B cell (primary cell): ENCODE measurements around the gene FIBP. TPM values are rescaled to one million over a fixed set of nuclear protein-coding genes. Genes with fewer than 3 reads are reported as not detected.
"Not testable (repeated sequence)": the region's sequence is repeated elsewhere in the genome, so short reads cannot be mapped to it uniquely, and the experiment has no call there.

Experiments
- ATAC-seq: fragments of 200-7000 bp; cut with Tn5 transposase; one replicate; pipeline ENCODE4 v1.10.0; 2021; ENCODE audit warnings: low read depth, mild to moderate bottlenecking, moderate number of reproducible peaks, moderate library complexity
- CTCF ChIA-PET: fragments of 350-600 bp; sonication (Branson Sonifier 250); formaldehyde crosslinking; loops from one replicate; lab custom pipeline; 2021; ENCODE audit warnings: antibody characterized with exemption, inconsistent platforms; lab: Charles Lee
- POLR2A ChIA-PET: fragments of 350-600 bp; sonication (Branson Sonifier 250); formaldehyde crosslinking; loops from one replicate; lab custom pipeline; 2021; ENCODE audit warnings: antibody characterized with exemption; lab: Charles Lee
- DNase-seq: peaks from one replicate; pipeline ENCODE4 v3.0.0; 2013
- H2AFZ ChIP-seq: 2 replicates; pipeline ENCODE4 v1.6.1; 2012; ENCODE audit warnings: mild to moderate bottlenecking, low read depth, low read length; ENCODE audit not compliant: insufficient read depth, poor library complexity, severe bottlenecking
- H3K27ac ChIP-seq, 2 donors: 1 replicate in 1 of 2; 2 replicates in 1 of 2; pipeline ENCODE4 v1.5.1; 2012 to 2013; ENCODE audit warnings: low read length in 2 of 2, mild to moderate bottlenecking in 2 of 2, moderate library complexity in 1 of 2
- H3K27me3 ChIP-seq, 4 experiments: fragments of 200-600 bp in 1 of 4; sonication (generic) in 1 of 4; replicated peaks in 1 of 4; 1 replicate in 2 of 4; 2 replicates in 2 of 4; pipeline versions ENCODE4 v1.6.1 to v1.7.0; 2013 to 2016; ENCODE audit warnings: low read length in 3 of 4, mild to moderate bottlenecking in 2 of 4, mixed read lengths in 1 of 4, moderate library complexity in 1 of 4; ENCODE audit not compliant: insufficient read depth in 4 of 4, control insufficient read depth in 3 of 4; ENCODE audit errors: control extremely low read depth in 1 of 4
- H3K36me3 ChIP-seq, 2 experiments: replicated peaks in 1 of 2; 1 replicate in 1 of 2; 2 replicates in 1 of 2; pipeline versions ENCODE4 v1.6.1 to v1.7.1; 2013; ENCODE audit warnings: low read length in 1 of 2; ENCODE audit not compliant: insufficient read depth in 2 of 2, control insufficient read depth in 1 of 2; ENCODE audit errors: control extremely low read depth in 1 of 2, extremely low read depth in 1 of 2
- H3K4me1 ChIP-seq, 2 donors: fragments of 200-600 bp in 1 of 2; sonication (generic) in 1 of 2; 1 replicate in 1 of 2; 2 replicates in 1 of 2; pipeline versions ENCODE4 v1.5.1 to v1.6.1; 2013 to 2017; ENCODE audit warnings: low read length in 2 of 2; ENCODE audit not compliant: control insufficient read depth in 2 of 2, insufficient read depth in 2 of 2
- H3K4me2 ChIP-seq: replicated peaks from 2 replicates; pipeline ENCODE3; 2012; ENCODE audit warnings: mild to moderate bottlenecking, low read depth, low read length; ENCODE audit not compliant: poor library complexity, severe bottlenecking
- H3K4me3 ChIP-seq, 5 experiments: fragments of 200-600 bp in 1 of 5; sonication (generic) in 1 of 5; 1 replicate in 3 of 5; 2 replicates in 2 of 5; pipeline versions ENCODE4 v1.5.1 to v1.7.0; 2011 to 2016; ENCODE audit warnings: low read length in 4 of 5, mild to moderate bottlenecking in 4 of 5, low read depth in 2 of 5, control low read depth in 1 of 5, moderate library complexity in 1 of 5; ENCODE audit not compliant: insufficient read depth in 1 of 5; ENCODE audit errors: control extremely low read depth in 1 of 5, extremely low read depth in 1 of 5
- H3K79me2 ChIP-seq: fragments of 200-600 bp; sonication (generic); one replicate; pipeline ENCODE4 v1.6.0; 2016; ENCODE audit warnings: low read length; ENCODE audit not compliant: control insufficient read depth, insufficient read depth
- H3K9ac ChIP-seq: fragments of 200-600 bp; sonication (generic); 2 replicates; pipeline ENCODE4 v1.6.1; 2017; ENCODE audit warnings: mild to moderate bottlenecking, low read length, moderate library complexity
- H3K9me3 ChIP-seq, 3 donors: one replicate each; pipeline versions ENCODE4 v1.6.1 to v1.7.1; 2013; ENCODE audit warnings: low read length in 2 of 3; ENCODE audit not compliant: control insufficient read depth in 2 of 3, insufficient read depth in 1 of 3; ENCODE audit errors: control extremely low read depth in 1 of 3
- H4K20me1 ChIP-seq: 2 replicates; pipeline ENCODE4 v1.6.0; 2012; ENCODE audit warnings: mild to moderate bottlenecking, low read length; ENCODE audit not compliant: insufficient read depth, control insufficient read depth, poor library complexity, severe bottlenecking
- H3K27ac Mint-ChIP-seq: one replicate; pipeline ENCODE4 v1.8.0; 2021; ENCODE audit warnings: mixed read lengths
- H3K27me3 Mint-ChIP-seq: one replicate; pipeline ENCODE4 v1.8.0; 2021; ENCODE audit warnings: mixed read lengths
- H3K4me1 Mint-ChIP-seq: one replicate; pipeline ENCODE4 v1.8.0; 2021; ENCODE audit warnings: mixed read lengths
- H3K4me3 Mint-ChIP-seq: one replicate; pipeline ENCODE4 v1.8.0; 2021; ENCODE audit warnings: mixed read lengths
- H3K9me3 Mint-ChIP-seq: one replicate; pipeline ENCODE4 v1.8.0; 2022; ENCODE audit warnings: mixed read lengths; ENCODE audit not compliant: insufficient read depth
- CTCF ChIP-seq: fragments of 200-600 bp; IDR thresholded peaks from one replicate; pipeline ENCODE4 v1.8.0; 2022; ENCODE audit warnings: antibody characterized with exemption, mild to moderate bottlenecking
- EZH2 ChIP-seq: IDR thresholded peaks from 2 replicates; pipeline ENCODE4 v1.6.1; 2012; ENCODE audit warnings: borderline replicate concordance, low read depth, mild to moderate bottlenecking, moderate library complexity, low read length; ENCODE audit not compliant: insufficient read depth, poor library complexity, severe bottlenecking
- WGBS: methylation state at CpG from one replicate; pipeline ENCODE4 v1.1.5; 2013; ENCODE audit warnings: missing lambda C conversion rate; ENCODE audit not compliant: insufficient coverage; 5-methylcytosine and 5-hydroxymethylcytosine counted together
- intact Hi-C: fragments of 100-400 bp; cut with micrococcal nuclease; formaldehyde crosslinking; loops from one replicate; pipeline ENCODE4 v1.10.0; 2022
- polyA plus RNA-seq: library from polyadenylated mRNA; depleted of rRNA; stranded (reverse); fragments of >200 nt; gene quantifications from 2 replicates; pipeline ENCODE4 v1.2.3, GENCODE V29; 2012
- total RNA-seq, 2 donors: library from RNA; stranded (reverse); fragments of 120-200 nt in 1 of 2; gene quantifications; 1 replicate in 1 of 2; 2 replicates in 1 of 2; pipeline versions ENCODE4 v1.2.3 to v1.2.4, GENCODE V29; 2013 to 2022

FIBP gene
- total and polyA plus RNA-seq, 2 donors (not counting 1 experiment from before 2014, with no cell fraction given), result 63.4 to 128 TPM

GRCh38 chr11:65849366-65849765, 38.9 kb downstream of the FIBP start:
- H3K27me3 Mint-ChIP-seq, result no peaks in the 10 kb centered on the region
- H3K27ac Mint-ChIP-seq, result no peak overlapping the region

GRCh38 chr11:65848693-65849092, 39.6 kb downstream of the FIBP start:
- H3K4me3 Mint-ChIP-seq, H3K9me3 Mint-ChIP-seq, H3K4me3 ChIP-seq, H3K4me1 ChIP-seq, H3K9ac ChIP-seq, DNase-seq, ATAC-seq, H3K4me1 Mint-ChIP-seq, H3K27ac ChIP-seq, H3K27me3 Mint-ChIP-seq, H3K79me2 ChIP-seq, intact Hi-C loops, H2AFZ ChIP-seq, H3K4me2 ChIP-seq, H3K27me3 ChIP-seq: not testable (repeated sequence)
- H3K27ac Mint-ChIP-seq, result peak overlapping the region; percentile 26
- H3K36me3 ChIP-seq, result peaks cover 0 to 34% of the 10 kb centered on the region in 2 experiments
- CTCF ChIA-PET, result interaction anchor here (0.8 to 2.1 kb wide), 3 partner anchors 11 to 69 kb away, joined by 3 to 6 read pairs (median 4); partner anchors contain the start of gene MUS81
- peaks cover 0 to 15% (median 0%) of the 10 kb centered on the region in 3 donors for H3K9me3 ChIP-seq
- POLR2A ChIA-PET, result interaction anchor here (0.7 kb wide), 1 partner anchor 8 kb away, joined by 3 read pairs; no protein-coding TSS in a partner anchor
- peaks cover 33% of the 10 kb centered on the region for H4K20me1 ChIP-seq
- WGBS, result 79% methylated on average over 5 of the region's 7 CpGs

More at GRCh38 chr11:65849366-65849765, 38.9 kb downstream of the FIBP start:
- no peak overlapping the region for H3K27ac ChIP-seq
- Mint-ChIP-seq H3K4me1 (peaks cover 11% of the 10 kb centered on the region), H3K9me3 (no peaks in the 10 kb centered on the region), H3K4me3 (no peak overlapping the region)
- no peaks in the 10 kb centered on the region for H3K27me3 ChIP-seq
- peaks cover 40% of the 10 kb centered on the region for H4K20me1 ChIP-seq
- no peak overlapping the region for H3K4me3 ChIP-seq
- ATAC-seq, result no peak
- WGBS, result 87% methylated on average over 7 of the region's 8 CpGs
- H3K4me2 ChIP-seq, result no peak overlapping the region
- intact Hi-C loops, result no loop called here
- no peak for TF ChIP-seq EZH2
- TF ChIP-seq CTCF, result no peak
- peaks cover 0 to 1% of the 10 kb centered on the region in 2 donors for H3K4me1 ChIP-seq
- H3K36me3 ChIP-seq, result peaks cover 0 to 40% of the 10 kb centered on the region in 2 experiments
- peaks cover 12% of the 10 kb centered on the region for H3K79me2 ChIP-seq
- CTCF ChIA-PET, result interaction anchor here (2.1 to 2.8 kb wide), 2 partner anchors 11 to 36 kb away, joined by 6 to 15 read pairs; partner anchors contain the start of gene MUS81
- H2AFZ ChIP-seq, result no peak overlapping the region
- POLR2A ChIA-PET, result interaction anchor here (1.5 kb wide), 1 partner anchor 16 kb away, joined by 3 read pairs; the partner anchor contains the start of gene SNX32
- H3K9me3 ChIP-seq, result peaks cover 0 to 15% (median 0%) of the 10 kb centered on the region in 3 donors
- H3K9ac ChIP-seq, result no peak overlapping the region
- DNase-seq, result peak; percentile 17
